Loucy (cell line): ENCODE data around the gene GDPD5.

Experiments
- H2AFZ ChIP-seq: fragments of 200-600 bp; sonication (generic); 2 replicates; pipeline ENCODE4 v1.6.0; 2016; ENCODE audit warnings: antibody characterized with exemption, mild to moderate bottlenecking, low read length, moderate library complexity
- H3F3A ChIP-seq: fragments of 200-600 bp; 2 replicates; pipeline ENCODE4 v1.6.0; 2016; ENCODE audit warnings: antibody characterized with exemption, low read depth, mild to moderate bottlenecking
- H3K27me3 ChIP-seq: fragments of 200-600 bp; sonication (generic); 2 replicates; pipeline ENCODE4 v1.6.1; 2014; ENCODE audit warnings: low read length, mild to moderate bottlenecking; ENCODE audit not compliant: insufficient read depth, poor library complexity, severe bottlenecking
- H3K36me3 ChIP-seq: fragments of 200-600 bp; sonication (generic); 2 replicates; pipeline ENCODE4 v1.6.1; 2016; ENCODE audit warnings: low read length; ENCODE audit not compliant: insufficient read depth
- H3K4me1 ChIP-seq: fragments of 200-600 bp; sonication (generic); 2 replicates; pipeline ENCODE4 v1.5.1; 2014; ENCODE audit warnings: low read length, mild to moderate bottlenecking; ENCODE audit not compliant: insufficient read depth, poor library complexity, severe bottlenecking
- H3K4me2 ChIP-seq: fragments of 200-600 bp; sonication (generic); 2 replicates; pipeline ENCODE4 v1.6.0; 2014; ENCODE audit warnings: antibody characterized with exemption, low read length, low read depth, mild to moderate bottlenecking; ENCODE audit not compliant: poor library complexity, severe bottlenecking
- H3K4me3 ChIP-seq: fragments of 200-600 bp; sonication (generic); 2 replicates; pipeline ENCODE4 v1.5.1; 2014; ENCODE audit warnings: low read length, mild to moderate bottlenecking, mixed read lengths; ENCODE audit not compliant: poor library complexity, severe bottlenecking
- H3K79me2 ChIP-seq: fragments of 200-600 bp; sonication (generic); 2 replicates; pipeline ENCODE4 v1.6.1; 2014; ENCODE audit warnings: low read length; ENCODE audit not compliant: insufficient read depth
- H3K9ac ChIP-seq: fragments of 200-600 bp; sonication (generic); 2 replicates; pipeline ENCODE4 v1.6.0; 2014; ENCODE audit warnings: mild to moderate bottlenecking, low read depth, low read length, moderate library complexity; ENCODE audit not compliant: poor library complexity, severe bottlenecking
- H3K9me2 ChIP-seq: fragments of 200-600 bp; sonication (generic); replicated peaks from 2 replicates; pipeline ENCODE4 v1.6.1; 2016; ENCODE audit warnings: low read depth, low read length, mixed read lengths
- H3K9me3 ChIP-seq: fragments of 200-600 bp; sonication (generic); 2 replicates; pipeline ENCODE4 v1.6.1; 2014; ENCODE audit warnings: mild to moderate bottlenecking, antibody characterized with exemption, low read length, low read depth; ENCODE audit not compliant: insufficient read depth
- H4K20me1 ChIP-seq: fragments of 200-600 bp; sonication (generic); 2 replicates; pipeline ENCODE4 v1.6.0; 2014; ENCODE audit warnings: antibody characterized with exemption, low read length, mild to moderate bottlenecking; ENCODE audit not compliant: insufficient read depth, poor library complexity, severe bottlenecking
- EZH2phosphoT487 ChIP-seq: fragments of 200-600 bp; IDR thresholded peaks from 2 replicates; pipeline ENCODE4 v1.6.1; 2018; ENCODE audit warnings: antibody characterized with exemption, mild to moderate bottlenecking, moderate library complexity, borderline replicate concordance
- TF ChIP-seq, protein P1 (sequence below): fragments of 200-600 bp; sonication (generic); conservative IDR thresholded peaks from 2 replicates; pipeline ENCODE4 v1.5.1; 2014; ENCODE audit warnings: mild to moderate bottlenecking, antibody characterized with exemption, low read length

The GDPD5 gene

GRCh38 chr11:75500742-75501141, 25.0 kb downstream of the GDPD5 start:
- Histone ChIP-seq H3K9me2 (no peaks in the 10 kb centered on the region), H3K4me3 (no peak overlapping the region), H3K9me3 (no peaks in the 10 kb centered on the region), H3K4me2 (no peak overlapping the region), H3K27me3 (no peaks in the 10 kb centered on the region), H2AFZ (no peak overlapping the region), H3F3A (no peaks in the 10 kb centered on the region), H3K79me2 (no peaks in the 10 kb centered on the region), H3K9ac (no peak overlapping the region), H3K36me3 (no peaks in the 10 kb centered on the region), H4K20me1 (no peaks in the 10 kb centered on the region), H3K4me1 (no peaks in the 10 kb centered on the region)
- TF ChIP-seq EZH2phosphoT487, result no peak
- TF ChIP-seq, protein P1, sequence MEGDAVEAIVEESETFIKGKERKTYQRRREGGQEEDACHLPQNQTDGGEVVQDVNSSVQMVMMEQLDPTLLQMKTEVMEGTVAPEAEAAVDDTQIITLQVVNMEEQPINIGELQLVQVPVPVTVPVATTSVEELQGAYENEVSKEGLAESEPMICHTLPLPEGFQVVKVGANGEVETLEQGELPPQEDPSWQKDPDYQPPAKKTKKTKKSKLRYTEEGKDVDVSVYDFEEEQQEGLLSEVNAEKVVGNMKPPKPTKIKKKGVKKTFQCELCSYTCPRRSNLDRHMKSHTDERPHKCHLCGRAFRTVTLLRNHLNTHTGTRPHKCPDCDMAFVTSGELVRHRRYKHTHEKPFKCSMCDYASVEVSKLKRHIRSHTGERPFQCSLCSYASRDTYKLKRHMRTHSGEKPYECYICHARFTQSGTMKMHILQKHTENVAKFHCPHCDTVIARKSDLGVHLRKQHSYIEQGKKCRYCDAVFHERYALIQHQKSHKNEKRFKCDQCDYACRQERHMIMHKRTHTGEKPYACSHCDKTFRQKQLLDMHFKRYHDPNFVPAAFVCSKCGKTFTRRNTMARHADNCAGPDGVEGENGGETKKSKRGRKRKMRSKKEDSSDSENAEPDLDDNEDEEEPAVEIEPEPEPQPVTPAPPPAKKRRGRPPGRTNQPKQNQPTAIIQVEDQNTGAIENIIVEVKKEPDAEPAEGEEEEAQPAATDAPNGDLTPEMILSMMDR, result no peak

GRCh38 chr11:75499423-75500190, 26.1 kb downstream of the GDPD5 start:
- H3K9me2 ChIP-seq, result no peaks in the 10 kb centered on the region
- H3K27me3 ChIP-seq, result no peaks in the 10 kb centered on the region
- no peaks in the 10 kb centered on the region for H3K79me2 ChIP-seq
- no peak overlapping the region for H3K4me3 ChIP-seq
- no peak for TF ChIP-seq EZH2phosphoT487
- TF ChIP-seq, protein P1, result no peak
- H3K9ac ChIP-seq, result no peak overlapping the region
- H4K20me1 ChIP-seq, result no peaks in the 10 kb centered on the region
- H3F3A ChIP-seq, result no peaks in the 10 kb centered on the region
- H2AFZ ChIP-seq, result no peak overlapping the region
- H3K4me2 ChIP-seq, result no peak overlapping the region
- no peaks in the 10 kb centered on the region for H3K36me3 ChIP-seq
- no peaks in the 10 kb centered on the region for H3K9me3 ChIP-seq
- no peaks in the 10 kb centered on the region for H3K4me1 ChIP-seq

DNA sequence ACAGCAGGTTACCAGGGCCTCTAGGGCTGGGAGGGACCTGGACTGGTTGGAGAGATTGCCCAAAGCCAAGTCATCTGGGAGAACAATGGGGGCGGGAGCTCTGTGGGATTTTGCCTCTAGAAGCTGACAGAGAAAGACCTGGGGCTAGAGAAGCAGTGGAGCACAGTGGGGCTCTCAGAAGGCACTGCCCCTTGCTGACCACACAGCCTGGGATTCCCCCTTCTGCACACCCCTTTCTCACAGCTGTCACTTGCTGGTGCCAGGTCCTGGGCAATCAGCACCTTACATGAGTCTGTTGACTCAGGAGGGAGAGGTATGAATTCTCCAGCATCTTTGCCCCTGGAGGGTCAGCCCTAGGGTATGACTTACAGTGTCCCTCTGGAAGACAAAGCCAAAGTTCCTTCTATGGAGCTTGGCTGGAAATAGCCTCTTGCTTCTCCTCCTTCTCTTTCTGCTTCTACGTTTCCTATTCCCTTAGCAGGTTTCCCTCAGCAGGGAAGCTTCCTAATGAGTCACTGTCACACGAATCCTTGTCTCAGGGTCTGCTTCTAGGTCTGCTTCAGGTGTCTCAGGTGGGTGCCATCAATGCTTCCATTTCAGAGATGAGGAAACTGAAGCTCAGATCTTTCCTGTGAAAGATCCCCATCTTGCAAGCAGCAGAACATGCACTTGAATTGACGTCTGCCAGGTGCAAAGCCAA, 27.0 kb downstream of the GDPD5 start:
- Histone ChIP-seq H3K4me3 (no peak overlapping the region), H3K79me2 (no peaks in the 10 kb centered on the region), H3F3A (no peaks in the 10 kb centered on the region), H3K27me3 (no peaks in the 10 kb centered on the region), H3K9me2 (no peaks in the 10 kb centered on the region), H3K4me1 (no peaks in the 10 kb centered on the region), H3K36me3 (no peaks in the 10 kb centered on the region), H3K4me2 (no peak overlapping the region), H4K20me1 (no peaks in the 10 kb centered on the region), H3K9ac (no peak overlapping the region), H3K9me3 (no peaks in the 10 kb centered on the region), H2AFZ (no peak overlapping the region)
- TF ChIP-seq EZH2phosphoT487, result no peak
- TF ChIP-seq, protein P1, result no peak
